ENCODE measurements around the gene IDH3G. TPM values are rescaled to one million over a fixed set of nuclear protein-coding genes. Genes with fewer than 3 reads are reported as not detected.
"Not testable (repeated sequence)": the region's sequence is repeated elsewhere in the genome, so short reads cannot be mapped to it uniquely, and the experiment has no call there.

IDH3G gene
- total RNA-seq, 2 donors from 2014 or later = 34.0 to 41.0 TPM

GRCh38 chrX:153763298-153763932 is 30.8 kb downstream of the IDH3G start:
- Mint-ChIP-seq H3K9me3 (no peaks in the 10 kb centered on the region), H3K4me1 (ENCODE audit: low read depth) (peaks cover 17% of the 10 kb centered on the region), H3K36me3 (ENCODE audit: insufficient read depth in 2 of 2) (no peaks in the 10 kb centered on the region), H3K27me3 (ENCODE audit: low read depth) (peaks cover 9% of the 10 kb centered on the region), H3K4me3 (no peak overlapping the region), H3K27ac (no peak overlapping the region)
- DNase-seq (no peak), ATAC-seq (replicated peaks in 1 of 2) (peak in 1 of 2 donors; percentile 3)

GRCh38 chrX:153762626-153763173 is 31.5 kb downstream of the IDH3G start:
- peaks cover 9% of the 10 kb centered on the region for H3K27me3 Mint-ChIP-seq (ENCODE audit: low read depth)
- no peak for ATAC-seq (replicated peaks in 1 of 2)
- no peaks in the 10 kb centered on the region for H3K9me3 Mint-ChIP-seq
- H3K36me3 Mint-ChIP-seq (ENCODE audit: insufficient read depth in 2 of 2) = no peaks in the 10 kb centered on the region
- no peak overlapping the region for H3K4me3 Mint-ChIP-seq
- no peak overlapping the region for H3K27ac Mint-ChIP-seq
- peaks cover 17% of the 10 kb centered on the region for H3K4me1 Mint-ChIP-seq (ENCODE audit: low read depth)
- no peak for DNase-seq

GRCh38 chrX:153761863-153762262 is 32.3 kb downstream of the IDH3G start:
- H3K27me3 Mint-ChIP-seq (ENCODE audit: low read depth) = peaks cover 9% of the 10 kb centered on the region
- H3K4me1 Mint-ChIP-seq (ENCODE audit: low read depth) = peaks cover 15% of the 10 kb centered on the region
- no peak for ATAC-seq (replicated peaks in 1 of 2)
- H3K27ac Mint-ChIP-seq = no peak overlapping the region
- no peak overlapping the region for H3K4me3 Mint-ChIP-seq
- DNase-seq = no peak
- no peaks in the 10 kb centered on the region for H3K36me3 Mint-ChIP-seq (ENCODE audit: insufficient read depth in 2 of 2)
- H3K9me3 Mint-ChIP-seq = no peaks in the 10 kb centered on the region

DNA sequence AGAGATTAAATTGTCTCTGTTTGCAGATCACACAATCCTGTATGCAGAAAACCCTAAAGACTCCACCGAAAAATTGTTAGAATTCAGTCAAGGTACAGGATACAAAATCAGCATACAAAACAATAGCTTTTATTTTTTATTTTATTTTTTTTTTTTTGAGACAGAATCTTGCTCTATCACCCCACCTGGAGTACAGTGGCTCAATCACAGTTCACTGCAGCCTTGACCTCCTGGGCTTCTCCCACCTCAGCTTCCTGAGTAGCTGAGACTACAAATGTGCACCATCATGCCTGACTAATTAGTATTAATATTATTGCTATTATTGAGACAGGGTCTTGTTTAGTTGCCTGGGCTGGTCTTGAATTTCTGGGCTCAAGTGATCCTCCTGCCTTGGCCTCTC is 39.0 kb downstream of the IDH3G start:
- no peak for ATAC-seq (replicated peaks in 1 of 2)
- H3K36me3 Mint-ChIP-seq (ENCODE audit: insufficient read depth in 2 of 2) = no peaks in the 10 kb centered on the region
- no peaks in the 10 kb centered on the region for H3K4me1 Mint-ChIP-seq (ENCODE audit: low read depth)
- peaks cover 0 to 2% of the 10 kb centered on the region in 2 donors for H3K9me3 Mint-ChIP-seq
- H3K27me3 Mint-ChIP-seq (ENCODE audit: low read depth) = peaks cover 28% of the 10 kb centered on the region
- no peak for DNase-seq
- H3K27ac Mint-ChIP-seq = no peak overlapping the region
- H3K4me3 Mint-ChIP-seq = no peak overlapping the region

DNA sequence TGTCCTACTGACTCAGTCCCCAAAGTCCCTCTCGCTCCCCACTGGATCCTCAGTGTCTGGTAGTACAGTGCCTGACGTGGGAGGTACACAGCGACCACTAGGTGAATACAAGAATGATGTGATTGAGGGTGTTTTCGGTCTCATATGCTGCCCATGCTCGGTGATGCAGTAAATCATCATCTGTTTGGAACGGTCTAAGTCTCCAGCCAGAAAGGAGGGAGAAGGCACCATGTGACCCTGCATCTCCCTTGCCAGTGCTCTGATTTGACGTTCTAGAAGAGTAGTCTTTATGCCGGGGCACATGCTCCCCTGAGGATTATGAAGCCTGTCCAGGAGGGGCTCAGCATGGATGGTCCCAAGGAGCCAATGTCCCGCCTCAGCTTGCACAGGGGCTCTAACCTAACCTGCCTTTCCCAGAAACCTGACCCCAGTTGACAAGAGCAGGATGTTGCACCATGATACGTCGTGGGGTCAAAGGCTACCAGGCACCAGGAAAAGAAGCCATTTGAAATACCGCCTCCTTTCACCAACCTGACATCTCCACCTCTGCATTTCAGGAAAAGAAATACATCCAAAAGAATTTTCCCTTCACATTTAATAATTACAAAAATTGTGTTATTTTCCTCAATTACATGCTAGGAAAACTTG is 43.9 kb downstream of the IDH3G start:
- Mint-ChIP-seq H3K27me3 (ENCODE audit: low read depth) (peaks cover 53% of the 10 kb centered on the region), H3K36me3 (ENCODE audit: insufficient read depth in 2 of 2) (no peaks in the 10 kb centered on the region), H3K9me3 (no peaks in the 10 kb centered on the region), H3K4me1 (ENCODE audit: low read depth) (no peaks in the 10 kb centered on the region), H3K4me3 (no peak overlapping the region), H3K27ac (no peak overlapping the region)
- no peak for ATAC-seq (replicated peaks in 1 of 2)
- DNase-seq = no peak

GRCh38 chrX:153749017-153749416 is 45.2 kb downstream of the IDH3G start:
- not testable (repeated sequence) for ATAC-seq (replicated peaks in 1 of 2); H3K4me3 Mint-ChIP-seq; H3K9me3 Mint-ChIP-seq; H3K27ac Mint-ChIP-seq; H3K4me1 Mint-ChIP-seq (ENCODE audit: low read depth); H3K36me3 Mint-ChIP-seq (ENCODE audit: insufficient read depth in 2 of 2); DNase-seq
- H3K27me3 Mint-ChIP-seq (ENCODE audit: low read depth) = peaks cover 61% of the 10 kb centered on the region

- not testable (repeated sequence) for DNase-seq
Observed at GRCh38 chrX:153746991-153747390, 47.2 kb downstream of the IDH3G start.

GRCh38 chrX:153746359-153746758 is 47.8 kb downstream of the IDH3G start:
- DNase-seq (no peak), ATAC-seq (replicated peaks in 1 of 2) (no peak)
- Mint-ChIP-seq H3K4me1 (ENCODE audit: low read depth) (no peaks in the 10 kb centered on the region), H3K36me3 (ENCODE audit: insufficient read depth in 2 of 2) (no peaks in the 10 kb centered on the region), H3K27me3 (ENCODE audit: low read depth) (peaks cover 47% of the 10 kb centered on the region), H3K27ac (no peak overlapping the region), H3K9me3 (no peaks in the 10 kb centered on the region), H3K4me3 (no peak overlapping the region)

More at GRCh38 chrX:153746991-153747390, 47.2 kb downstream of the IDH3G start:
- ATAC-seq (replicated peaks in 1 of 2); H3K4me1 Mint-ChIP-seq (ENCODE audit: low read depth); H3K27ac Mint-ChIP-seq; H3K4me3 Mint-ChIP-seq; H3K9me3 Mint-ChIP-seq; H3K36me3 Mint-ChIP-seq (ENCODE audit: insufficient read depth in 2 of 2): not testable (repeated sequence)
- H3K27me3 Mint-ChIP-seq (ENCODE audit: low read depth) = peaks cover 48% of the 10 kb centered on the region

- H3K27ac Mint-ChIP-seq; ATAC-seq (replicated peaks in 1 of 2); H3K9me3 Mint-ChIP-seq; H3K4me1 Mint-ChIP-seq (ENCODE audit: low read depth); DNase-seq; H3K36me3 Mint-ChIP-seq (ENCODE audit: insufficient read depth in 2 of 2); H3K4me3 Mint-ChIP-seq: not testable (repeated sequence)
- H3K27me3 Mint-ChIP-seq (ENCODE audit: low read depth) = peaks cover 42% of the 10 kb centered on the region
Observed at GRCh38 chrX:153745067-153745433, 49.1 kb downstream of the IDH3G start.

DNA sequence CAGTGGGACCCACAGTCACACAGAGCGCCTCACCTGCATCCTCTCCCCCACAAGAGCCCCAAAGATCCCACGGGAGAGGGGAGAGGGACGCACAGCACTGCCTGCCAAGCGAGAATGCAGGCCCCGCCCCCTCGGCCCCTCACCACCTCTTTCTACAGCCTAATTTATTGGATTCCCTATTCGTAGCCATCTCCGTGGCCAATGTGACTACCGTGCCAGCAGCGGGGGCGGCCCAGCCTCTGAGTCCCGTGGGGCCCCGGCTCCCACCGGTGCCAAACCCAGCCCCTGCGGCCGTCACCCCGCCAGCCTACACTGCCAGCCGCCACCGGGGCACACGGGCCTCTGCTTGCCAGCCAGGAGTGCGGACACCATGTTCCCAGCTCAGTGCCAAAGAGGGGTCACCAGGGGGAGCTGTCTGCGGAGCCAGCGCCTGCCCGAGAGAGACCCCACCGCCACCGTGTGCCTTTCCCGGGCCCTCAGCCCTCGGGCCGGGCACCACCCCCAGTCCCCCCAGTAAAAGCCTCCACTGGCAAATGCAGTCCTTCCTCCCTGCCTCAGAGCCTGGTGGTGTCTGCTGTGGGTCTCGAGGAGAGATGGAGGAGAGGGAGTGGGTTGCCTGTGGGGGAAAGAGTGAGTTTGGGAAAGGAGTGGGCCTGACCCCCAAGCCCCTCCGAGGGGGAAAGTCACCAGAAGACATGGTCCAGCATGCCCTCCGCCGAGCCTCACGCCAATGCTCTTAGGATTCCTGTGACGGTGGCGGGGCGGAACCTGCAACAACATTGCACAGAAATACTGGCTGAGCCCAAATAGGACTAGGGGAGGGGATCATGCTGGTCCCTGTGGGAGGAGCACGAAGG is 49.7 kb downstream of the IDH3G start:
- H3K36me3 Mint-ChIP-seq (ENCODE audit: insufficient read depth in 2 of 2) = no peaks in the 10 kb centered on the region
- H3K27ac Mint-ChIP-seq = no peak overlapping the region
- DNase-seq (peak in 1 of 2 donors; percentile 30), ATAC-seq (replicated peaks in 1 of 2) (no peak)
- H3K9me3 Mint-ChIP-seq = no peaks in the 10 kb centered on the region
- H3K4me1 Mint-ChIP-seq (ENCODE audit: low read depth) = peaks cover 8% of the 10 kb centered on the region
- peaks cover 36% of the 10 kb centered on the region for H3K27me3 Mint-ChIP-seq (ENCODE audit: low read depth)
- no peak overlapping the region for H3K4me3 Mint-ChIP-seq

DNA sequence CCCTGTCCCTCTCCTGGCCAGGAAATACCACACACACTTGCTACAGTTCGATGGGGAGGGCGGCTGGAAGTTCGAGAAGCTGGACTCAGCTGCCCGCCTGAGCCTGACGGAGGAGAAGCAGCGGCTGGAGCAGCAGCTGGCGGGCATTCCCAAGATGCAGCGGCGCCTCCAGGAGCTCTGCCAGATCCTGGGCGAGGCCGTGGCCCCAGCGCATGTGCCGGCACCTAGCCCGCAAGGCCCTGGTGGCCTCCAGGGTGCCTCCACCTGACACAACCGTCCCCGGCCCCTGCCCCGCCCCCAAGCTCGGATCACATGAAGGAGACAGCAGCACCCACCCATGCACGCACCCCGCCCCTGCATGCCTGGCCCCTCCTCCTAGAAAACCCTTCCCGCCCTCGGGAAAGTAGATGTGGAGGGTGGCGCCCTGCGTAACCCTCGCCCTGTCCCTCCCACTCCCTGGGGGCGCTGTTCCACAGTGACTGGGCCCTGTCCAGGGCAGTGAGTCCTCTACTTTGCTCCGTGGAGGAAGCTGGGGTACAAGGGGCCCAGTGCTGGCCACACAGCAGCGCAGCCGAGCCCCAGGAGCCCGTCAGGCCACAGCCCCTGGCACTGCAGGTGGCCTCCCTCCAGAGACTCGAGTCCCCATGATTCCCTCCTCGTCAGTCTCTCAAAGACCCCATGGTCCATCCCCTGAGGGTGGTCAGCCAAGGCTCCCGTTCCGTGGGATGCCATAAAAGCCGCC is 50.5 kb downstream of the IDH3G start:
- H3K4me3 Mint-ChIP-seq; H3K27ac Mint-ChIP-seq; DNase-seq; H3K36me3 Mint-ChIP-seq (ENCODE audit: insufficient read depth in 2 of 2); ATAC-seq (replicated peaks in 1 of 2); H3K4me1 Mint-ChIP-seq (ENCODE audit: low read depth); H3K9me3 Mint-ChIP-seq: not testable (repeated sequence)
- H3K27me3 Mint-ChIP-seq (ENCODE audit: low read depth) = peaks cover 28% of the 10 kb centered on the region

- not testable (repeated sequence) for H3K4me1 Mint-ChIP-seq (ENCODE audit: low read depth); H3K9me3 Mint-ChIP-seq
Observed at GRCh38 chrX:153742796-153743467, 51.2 kb downstream of the IDH3G start.

More at GRCh38 chrX:153742796-153743467, 51.2 kb downstream of the IDH3G start:
- not testable (repeated sequence) for ATAC-seq (replicated peaks in 1 of 2); H3K27ac Mint-ChIP-seq; H3K4me3 Mint-ChIP-seq; H3K36me3 Mint-ChIP-seq (ENCODE audit: insufficient read depth in 2 of 2); DNase-seq
- H3K27me3 Mint-ChIP-seq (ENCODE audit: low read depth) = peaks cover 26% of the 10 kb centered on the region

Measured in activated T-cell treated with anti-CD3 and anti-CD28 coated beads, Interleukin-2, amount 50 U/mL, for 72 hours (primary cell).